Measurements from ENCODE around the gene ZNF888. TPM values are rescaled to one million over a fixed set of nuclear protein-coding genes. Genes with fewer than 3 reads are reported as not detected.

Gene ZNF888
- 5.3 TPM for polyA plus RNA-seq (2013, experiment 1 of 2)
- 5.9 TPM for polyA plus RNA-seq (2013, experiment 2 of 2)

- 1 to 4% methylated on average over 20 to 29 of the region's 55 CpGs for WGBS, 2 experiments (ENCODE audit: insufficient coverage in 2 of 2)
- Histone ChIP-seq H3K4me1 (ENCODE audit: control insufficient read depth, insufficient read depth, low read length, poor library complexity, severe bottlenecking) (no peaks in the 10 kb centered on the region), H3K27ac (ENCODE audit: low read depth, low read length, severe bottlenecking) (peak within 1 kb of the TSS; percentile 91), H3K9me3 (ENCODE audit: control insufficient read depth, low read length) (peaks cover 2% of the 10 kb centered on the region), H3K4me3 (ENCODE audit: extremely low read depth, insufficient read depth, low read length, poor library complexity, severe bottlenecking) (peak within 1 kb of the TSS; percentile 57), H3K36me3 (ENCODE audit: control insufficient read depth, insufficient read depth, low read length) (peaks cover 22% of the 10 kb centered on the region)
Measured at GRCh38 chr19:52922841-52923777, at the start of gene ZNF888. ZNF888 (minus strand) TSS chr19:52923428; CDS start chr19:52917873, 5,555 bp downstream.

DNA sequence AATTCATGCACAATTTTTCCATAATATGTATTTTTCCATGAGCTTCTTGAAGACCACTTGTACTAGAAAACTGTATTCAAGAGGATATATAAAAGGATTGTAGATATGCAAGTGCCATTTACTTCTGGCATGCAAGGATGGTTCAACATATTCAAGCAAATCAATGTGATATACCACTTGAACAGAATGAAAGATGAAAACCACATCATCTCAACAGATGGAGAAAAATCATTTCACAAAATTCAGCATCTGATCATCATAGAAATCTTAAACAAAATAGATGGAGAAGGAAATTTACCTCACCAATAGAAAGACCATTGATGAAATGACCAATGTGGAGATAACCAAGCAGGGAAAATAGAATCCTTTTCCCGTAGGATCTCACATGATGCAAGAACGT is 44.5 kb upstream of the ZNF888 start:
- peaks cover 8% of the 10 kb centered on the region for H3K36me3 ChIP-seq (ENCODE audit: control insufficient read depth, insufficient read depth, low read length)
- H3K4me3 ChIP-seq (ENCODE audit: extremely low read depth, insufficient read depth, low read length, poor library complexity, severe bottlenecking), result no peak overlapping the region
- no CpG with 5 or more reads among the region's 2 CpGs for WGBS, 2 experiments (ENCODE audit: insufficient coverage in 2 of 2)
- peaks cover 21% of the 10 kb centered on the region for H3K9me3 ChIP-seq (ENCODE audit: control insufficient read depth, low read length)
- H3K4me1 ChIP-seq (ENCODE audit: control insufficient read depth, insufficient read depth, low read length, poor library complexity, severe bottlenecking), result no peaks in the 10 kb centered on the region
- H3K27ac ChIP-seq (ENCODE audit: low read depth, low read length, severe bottlenecking), result no peak overlapping the region

DNA sequence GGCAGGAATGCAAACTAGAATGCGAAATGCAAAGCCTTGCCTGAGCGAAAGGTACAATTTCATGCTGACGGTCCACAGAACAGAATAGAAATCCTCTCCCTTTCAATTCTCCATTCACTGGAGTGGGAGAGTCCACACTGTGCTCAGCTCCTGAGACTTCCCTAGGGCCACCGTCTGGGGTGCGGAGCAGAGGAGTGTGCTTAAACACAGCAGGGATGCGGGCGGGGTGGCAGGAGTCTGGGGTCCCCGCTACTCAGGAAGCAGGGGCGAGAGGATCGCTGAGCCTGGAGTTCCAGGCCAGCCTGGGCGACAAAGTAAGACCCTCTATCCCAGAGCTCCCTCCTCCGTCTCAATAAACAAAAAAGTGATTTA is 40.0 kb upstream of the ZNF888 start:
- peaks cover 28% of the 10 kb centered on the region for H3K36me3 ChIP-seq (ENCODE audit: control insufficient read depth, insufficient read depth, low read length)
- peak overlapping the region; percentile 65 for H3K27ac ChIP-seq (ENCODE audit: low read depth, low read length, severe bottlenecking)
- H3K4me3 ChIP-seq (ENCODE audit: extremely low read depth, insufficient read depth, low read length, poor library complexity, severe bottlenecking), result peak overlapping the region; percentile 65
- 20 to 21% methylated on average over 4 to 5 of the region's 12 CpGs for WGBS, 2 experiments (ENCODE audit: insufficient coverage in 2 of 2)
- H3K9me3 ChIP-seq (ENCODE audit: control insufficient read depth, low read length), result peaks cover 44% of the 10 kb centered on the region
- no peaks in the 10 kb centered on the region for H3K4me1 ChIP-seq (ENCODE audit: control insufficient read depth, insufficient read depth, low read length, poor library complexity, severe bottlenecking)

- Histone ChIP-seq H3K4me1 (ENCODE audit: control insufficient read depth, insufficient read depth, low read length, poor library complexity, severe bottlenecking) (no peaks in the 10 kb centered on the region), H3K4me3 (ENCODE audit: extremely low read depth, insufficient read depth, low read length, poor library complexity, severe bottlenecking) (peak within 1 kb of the TSS; percentile 65), H3K27ac (ENCODE audit: low read depth, low read length, severe bottlenecking) (peak within 1 kb of the TSS; percentile 72), H3K36me3 (ENCODE audit: control insufficient read depth, insufficient read depth, low read length) (peaks cover 34% of the 10 kb centered on the region), H3K9me3 (ENCODE audit: control insufficient read depth, low read length) (peaks cover 46% of the 10 kb centered on the region)
- 0 to 1% methylated on average over 28 to 48 of the region's 55 CpGs for WGBS, 2 experiments (ENCODE audit: insufficient coverage in 2 of 2)
Measured at GRCh38 chr19:52962394-52963246, 39.4 kb upstream of the ZNF888 start, which contains the start of gene ZNF816. ZNF816 (minus strand) TSS chr19:52962881; CDS start chr19:52956089, 6,792 bp downstream.

- Histone ChIP-seq H3K36me3 (ENCODE audit: control insufficient read depth, insufficient read depth, low read length) (peaks cover 40% of the 10 kb centered on the region), H3K27ac (ENCODE audit: low read depth, low read length, severe bottlenecking) (peak overlapping the region; percentile 72), H3K4me1 (ENCODE audit: control insufficient read depth, insufficient read depth, low read length, poor library complexity, severe bottlenecking) (no peaks in the 10 kb centered on the region), H3K9me3 (ENCODE audit: control insufficient read depth, low read length) (peaks cover 45% of the 10 kb centered on the region), H3K4me3 (ENCODE audit: extremely low read depth, insufficient read depth, low read length, poor library complexity, severe bottlenecking) (peak overlapping the region; percentile 65)
- 0 to 69% methylated on average over 1 to 3 of the region's 5 CpGs for WGBS, 2 experiments (ENCODE audit: insufficient coverage in 2 of 2)
Measured at GRCh38 chr19:52961981-52962380, 38.8 kb upstream of the ZNF888 start.

DNA sequence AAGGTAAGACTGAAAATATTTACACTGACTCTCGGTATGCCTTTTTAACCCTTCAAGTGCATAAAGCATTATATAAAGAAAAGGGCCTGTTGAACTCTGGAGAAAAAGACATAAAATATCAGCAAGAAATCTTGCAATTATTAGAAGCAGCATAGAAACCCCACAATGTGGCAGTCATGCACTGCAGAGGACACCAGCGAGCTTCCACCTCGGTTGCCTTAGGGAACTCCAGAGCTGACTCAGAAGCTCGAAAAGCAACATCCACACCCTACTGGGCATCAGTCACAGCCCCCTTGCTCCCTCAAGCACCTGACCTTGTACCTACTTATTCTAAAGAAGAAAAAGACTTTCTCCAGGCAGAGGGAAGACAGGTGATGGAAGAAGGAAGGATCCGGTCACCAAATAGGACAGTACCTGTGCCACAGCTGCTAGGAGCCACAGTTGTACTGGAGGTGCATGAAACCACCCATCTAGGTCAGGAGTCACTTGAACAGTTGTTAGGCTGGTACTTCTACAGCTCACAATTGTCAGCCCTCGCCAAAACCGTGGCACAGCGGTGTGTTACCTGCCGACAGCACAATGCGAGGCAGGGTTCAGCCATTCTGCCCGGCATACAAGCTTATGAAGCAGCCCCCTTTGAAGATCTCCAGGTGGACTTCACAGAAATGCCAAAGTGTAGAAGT is 36.5 kb upstream of the ZNF888 start:
- 94 to 96% methylated on average over 9 of the region's 11 CpGs for WGBS, 2 experiments (ENCODE audit: insufficient coverage in 2 of 2)
- Histone ChIP-seq H3K4me3 (ENCODE audit: extremely low read depth, insufficient read depth, low read length, poor library complexity, severe bottlenecking) (no peak overlapping the region), H3K9me3 (ENCODE audit: control insufficient read depth, low read length) (peaks cover 62% of the 10 kb centered on the region), H3K4me1 (ENCODE audit: control insufficient read depth, insufficient read depth, low read length, poor library complexity, severe bottlenecking) (no peaks in the 10 kb centered on the region), H3K27ac (ENCODE audit: low read depth, low read length, severe bottlenecking) (no peak overlapping the region), H3K36me3 (ENCODE audit: control insufficient read depth, insufficient read depth, low read length) (peaks cover 62% of the 10 kb centered on the region)

DNA sequence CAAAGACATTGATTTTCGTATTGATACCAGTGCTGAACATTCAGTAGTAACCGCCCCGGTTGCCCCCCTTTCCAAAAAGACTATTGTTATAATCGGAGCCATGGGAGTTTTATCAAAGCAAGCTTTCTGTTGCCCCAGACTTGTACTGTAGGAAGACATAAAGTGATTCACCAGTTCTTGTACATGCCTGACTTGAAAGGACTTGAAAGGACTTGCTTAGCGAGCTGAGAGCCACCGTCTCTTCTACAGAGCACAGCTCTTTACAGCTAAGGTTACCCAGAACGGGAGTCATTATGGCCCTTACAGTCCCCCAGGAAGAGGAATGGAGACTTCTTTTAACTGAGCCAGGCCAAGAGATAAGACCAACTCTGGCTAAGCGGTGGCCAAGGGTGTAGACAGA is 34.4 kb upstream of the ZNF888 start:
- 91 to 93% methylated on average over 8 of the region's 8 CpGs for WGBS, 2 experiments (ENCODE audit: insufficient coverage in 2 of 2)
- Histone ChIP-seq H3K4me1 (ENCODE audit: control insufficient read depth, insufficient read depth, low read length, poor library complexity, severe bottlenecking) (no peaks in the 10 kb centered on the region), H3K9me3 (ENCODE audit: control insufficient read depth, low read length) (peaks cover 70% of the 10 kb centered on the region), H3K4me3 (ENCODE audit: extremely low read depth, insufficient read depth, low read length, poor library complexity, severe bottlenecking) (no peak overlapping the region), H3K36me3 (ENCODE audit: control insufficient read depth, insufficient read depth, low read length) (peaks cover 81% of the 10 kb centered on the region), H3K27ac (ENCODE audit: low read depth, low read length, severe bottlenecking) (no peak overlapping the region)

GRCh38 chr19:52956917-52957316 is 33.7 kb upstream of the ZNF888 start:
- WGBS, 2 experiments (ENCODE audit: insufficient coverage in 2 of 2), result 95% methylated on average over 9 to 10 of the region's 10 CpGs
- Histone ChIP-seq H3K36me3 (ENCODE audit: control insufficient read depth, insufficient read depth, low read length) (peaks cover 88% of the 10 kb centered on the region), H3K4me1 (ENCODE audit: control insufficient read depth, insufficient read depth, low read length, poor library complexity, severe bottlenecking) (no peaks in the 10 kb centered on the region), H3K4me3 (ENCODE audit: extremely low read depth, insufficient read depth, low read length, poor library complexity, severe bottlenecking) (no peak overlapping the region), H3K9me3 (ENCODE audit: control insufficient read depth, low read length) (peaks cover 77% of the 10 kb centered on the region), H3K27ac (ENCODE audit: low read depth, low read length, severe bottlenecking) (no peak overlapping the region)

DNA sequence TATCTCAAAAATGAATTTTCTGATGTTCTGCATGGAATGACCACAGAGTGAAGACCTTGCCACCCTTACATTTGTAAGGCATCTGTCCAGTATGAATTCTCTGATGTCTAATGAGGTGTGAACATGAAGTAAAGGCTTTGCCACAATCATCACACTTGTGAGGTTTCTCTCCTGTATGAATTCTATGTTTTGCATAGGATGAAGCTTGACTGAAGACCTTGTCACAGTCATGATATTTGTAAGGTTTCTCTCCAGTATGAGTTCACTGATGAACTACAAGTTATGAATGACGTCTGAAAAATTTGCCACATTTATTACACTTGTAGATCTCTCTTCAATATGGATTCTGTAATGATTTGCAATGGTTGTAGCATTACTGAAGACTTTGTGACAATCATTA is 26.2 kb upstream of the ZNF888 start:
- Histone ChIP-seq H3K36me3 (ENCODE audit: control insufficient read depth, insufficient read depth, low read length) (peaks cover 57% of the 10 kb centered on the region), H3K9me3 (ENCODE audit: control insufficient read depth, low read length) (peaks cover 75% of the 10 kb centered on the region), H3K27ac (ENCODE audit: low read depth, low read length, severe bottlenecking) (no peak overlapping the region), H3K4me3 (ENCODE audit: extremely low read depth, insufficient read depth, low read length, poor library complexity, severe bottlenecking) (no peak overlapping the region), H3K4me1 (ENCODE audit: control insufficient read depth, insufficient read depth, low read length, poor library complexity, severe bottlenecking) (no peaks in the 10 kb centered on the region)
- no CpG with 5 or more reads among the region's 1 CpG for WGBS, 2 experiments (ENCODE audit: insufficient coverage in 2 of 2)

Measured in mesodermal cell (in vitro differentiated cells).